Upper lobe of right lung (tissue), 1 donor: ENCODE data around the gene DSC2. TPM values are rescaled to one million over a fixed set of nuclear protein-coding genes. Genes with fewer than 3 reads are reported as not detected.

Experiments
- ATAC-seq: fragments of 200-7000 bp; cut with Tn5 transposase; one replicate; pipeline ENCODE4 v1.9.1; 2020; ENCODE audit warnings: mild to moderate bottlenecking, moderate library complexity
- DNase-seq: peaks from one replicate; pipeline ENCODE4 v3.0.0-alpha.2; 2020
- H3K27ac ChIP-seq: fragments of 200-600 bp; one replicate; pipeline ENCODE4 v1.8.0; 2022
- H3K27me3 ChIP-seq: fragments of 200-600 bp; one replicate; pipeline ENCODE4 v1.8.0; 2022; ENCODE audit warnings: mild to moderate bottlenecking
- H3K36me3 ChIP-seq: fragments of 200-600 bp; one replicate; pipeline ENCODE4 v1.8.0; 2022
- H3K4me1 ChIP-seq: fragments of 200-600 bp; one replicate; pipeline ENCODE4 v1.8.0; 2022
- H3K4me3 ChIP-seq: fragments of 200-600 bp; one replicate; pipeline ENCODE4 v1.8.0; 2022; ENCODE audit warnings: mild to moderate bottlenecking
- H3K9me3 ChIP-seq: fragments of 200-600 bp; one replicate; pipeline ENCODE4 v1.8.0; 2022
- intact Hi-C: fragments of 100-400 bp; cut with DNase I; formaldehyde crosslinking; loops from one replicate; pipeline ENCODE4 v1.11.0; 2022
- total RNA-seq: library from RNA; stranded (reverse); fragmentation: NEBNext Ultra II Directional; extraction: Animal tissue kit (Norgen Biotek cat#: 25700); gene quantifications from one replicate; pipeline ENCODE4 v1.2.1, GENCODE V29; 2021
- TF ChIP-seq, protein P1 (sequence below): fragments of 200-600 bp; IDR thresholded peaks from one replicate; pipeline ENCODE4 v1.8.0; 2022; ENCODE audit warnings: antibody characterized with exemption
- donor health status: DM: no; HTN: yes; CAD: no; lungs with severe emphysema.

DSC2 gene
- total RNA-seq, 1 donor from 2014 or later: 17.2 TPM

GRCh38 chr18:31093880-31094279, 8.3 kb downstream of the DSC2 start:
- no peak overlapping the region for H3K4me3 ChIP-seq
- H3K27me3 ChIP-seq: no peaks in the 10 kb centered on the region
- H3K27ac ChIP-seq: no peak overlapping the region
- DNase-seq (no peak), ATAC-seq (no peak)
- no peaks in the 10 kb centered on the region for H3K4me1 ChIP-seq
- no peaks in the 10 kb centered on the region for H3K36me3 ChIP-seq
- no peaks in the 10 kb centered on the region for H3K9me3 ChIP-seq
- intact Hi-C loops: no loop called here
- TF ChIP-seq, protein P1, sequence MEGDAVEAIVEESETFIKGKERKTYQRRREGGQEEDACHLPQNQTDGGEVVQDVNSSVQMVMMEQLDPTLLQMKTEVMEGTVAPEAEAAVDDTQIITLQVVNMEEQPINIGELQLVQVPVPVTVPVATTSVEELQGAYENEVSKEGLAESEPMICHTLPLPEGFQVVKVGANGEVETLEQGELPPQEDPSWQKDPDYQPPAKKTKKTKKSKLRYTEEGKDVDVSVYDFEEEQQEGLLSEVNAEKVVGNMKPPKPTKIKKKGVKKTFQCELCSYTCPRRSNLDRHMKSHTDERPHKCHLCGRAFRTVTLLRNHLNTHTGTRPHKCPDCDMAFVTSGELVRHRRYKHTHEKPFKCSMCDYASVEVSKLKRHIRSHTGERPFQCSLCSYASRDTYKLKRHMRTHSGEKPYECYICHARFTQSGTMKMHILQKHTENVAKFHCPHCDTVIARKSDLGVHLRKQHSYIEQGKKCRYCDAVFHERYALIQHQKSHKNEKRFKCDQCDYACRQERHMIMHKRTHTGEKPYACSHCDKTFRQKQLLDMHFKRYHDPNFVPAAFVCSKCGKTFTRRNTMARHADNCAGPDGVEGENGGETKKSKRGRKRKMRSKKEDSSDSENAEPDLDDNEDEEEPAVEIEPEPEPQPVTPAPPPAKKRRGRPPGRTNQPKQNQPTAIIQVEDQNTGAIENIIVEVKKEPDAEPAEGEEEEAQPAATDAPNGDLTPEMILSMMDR: no peak

GRCh38 chr18:31093294-31093693, 8.9 kb downstream of the DSC2 start:
- H3K4me1 ChIP-seq: no peaks in the 10 kb centered on the region
- no peaks in the 10 kb centered on the region for H3K27me3 ChIP-seq
- H3K27ac ChIP-seq: no peak overlapping the region
- H3K4me3 ChIP-seq: no peak overlapping the region
- DNase-seq (no peak), ATAC-seq (no peak)
- H3K36me3 ChIP-seq: no peaks in the 10 kb centered on the region
- TF ChIP-seq, protein P1: no peak
- intact Hi-C loops: no loop called here
- no peaks in the 10 kb centered on the region for H3K9me3 ChIP-seq

DNA sequence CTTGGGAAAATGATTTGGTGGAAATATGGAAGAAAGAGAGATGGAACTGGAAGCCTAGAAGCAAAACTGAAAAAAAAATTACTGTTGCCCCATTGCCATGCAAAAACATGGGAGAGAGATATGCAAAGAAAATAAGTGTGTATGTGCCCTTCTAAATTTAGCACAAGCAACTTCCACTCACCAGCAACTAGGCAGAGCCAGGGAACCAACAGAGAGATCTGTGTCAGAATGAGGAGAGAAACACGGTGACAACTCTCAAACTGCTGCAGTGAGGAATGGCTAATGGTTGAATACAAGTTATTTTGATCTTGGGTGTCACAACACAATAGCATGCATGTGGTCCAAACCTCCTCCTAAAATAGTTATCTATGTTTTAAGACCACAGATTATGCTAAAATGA, 10.9 kb downstream of the DSC2 start:
- intact Hi-C loops: no loop called here
- Histone ChIP-seq H3K36me3 (peaks cover 10% of the 10 kb centered on the region), H3K4me1 (no peaks in the 10 kb centered on the region), H3K4me3 (no peak overlapping the region), H3K27ac (no peak overlapping the region), H3K9me3 (no peaks in the 10 kb centered on the region), H3K27me3 (no peaks in the 10 kb centered on the region)
- ATAC-seq: no peak
- DNase-seq: no peak
- TF ChIP-seq, protein P1: no peak

GRCh38 chr18:31088532-31088931, 13.7 kb downstream of the DSC2 start:
- peaks cover 10% of the 10 kb centered on the region for H3K36me3 ChIP-seq
- DNase-seq: no peak
- no peaks in the 10 kb centered on the region for H3K4me1 ChIP-seq
- H3K9me3 ChIP-seq: no peaks in the 10 kb centered on the region
- no peak overlapping the region for H3K4me3 ChIP-seq
- H3K27me3 ChIP-seq: no peaks in the 10 kb centered on the region
- TF ChIP-seq, protein P1: no peak
- H3K27ac ChIP-seq: no peak overlapping the region
- ATAC-seq: no peak
- intact Hi-C loops: no loop called here

DNA sequence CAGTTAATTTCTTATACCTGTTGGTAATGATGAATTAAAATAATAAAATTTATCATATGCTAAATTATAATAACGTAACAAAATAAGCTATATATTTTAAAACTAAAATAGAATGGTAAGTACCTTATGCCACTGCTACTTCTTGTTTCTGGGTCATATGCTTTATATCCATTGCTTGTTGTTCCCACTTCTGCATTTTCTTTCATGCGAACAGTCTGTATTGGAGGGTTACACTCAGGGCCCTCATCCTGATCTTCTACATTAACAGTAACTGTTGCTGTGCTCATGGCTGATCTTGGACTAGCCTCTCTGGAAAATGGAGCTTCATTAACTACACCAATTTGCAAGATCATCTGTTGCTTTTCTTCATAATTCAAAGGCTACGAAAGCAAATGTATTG, 22.2 kb downstream of the DSC2 start:
- no peak overlapping the region for H3K4me3 ChIP-seq
- H3K27me3 ChIP-seq: no peaks in the 10 kb centered on the region
- no peaks in the 10 kb centered on the region for H3K9me3 ChIP-seq
- intact Hi-C loops: no loop called here
- peak; percentile 64 for ATAC-seq
- no peaks in the 10 kb centered on the region for H3K36me3 ChIP-seq
- no peak overlapping the region for H3K27ac ChIP-seq
- TF ChIP-seq, protein P1: no peak
- no peak for DNase-seq
- no peaks in the 10 kb centered on the region for H3K4me1 ChIP-seq

GRCh38 chr18:31077878-31078277, 24.3 kb downstream of the DSC2 start:
- Histone ChIP-seq H3K4me3 (no peak overlapping the region), H3K36me3 (no peaks in the 10 kb centered on the region), H3K27ac (no peak overlapping the region), H3K9me3 (no peaks in the 10 kb centered on the region), H3K4me1 (no peaks in the 10 kb centered on the region), H3K27me3 (no peaks in the 10 kb centered on the region)
- intact Hi-C loops: no loop called here
- ATAC-seq: peak; percentile 62
- no peak for DNase-seq
- TF ChIP-seq, protein P1: no peak
